Keratinocyte (primary cell): ENCODE measurements around the gene ENOSF1. TPM values are rescaled to one million over a fixed set of nuclear protein-coding genes. Genes with fewer than 3 reads are reported as not detected.

ENCODE experiments used
- DNase-seq: peaks from one replicate; pipeline ENCODE4 v3.0.0-alpha.2; 2011; ENCODE audit warnings: low read depth, missing footprints, low spot score
- FAIRE-seq: peaks from 2 replicates; lab custom pipeline; 2011; peaks lifted over from hg19 to GRCh38; lab: Jason Lieb, UNC
- H2AFZ ChIP-seq: 2 replicates; pipeline ENCODE4 v1.6.0; 2012; ENCODE audit warnings: low read length, control low read depth, inconsistent platforms; ENCODE audit not compliant: control insufficient read depth
- H3K27ac ChIP-seq: 2 replicates; pipeline ENCODE4 v1.5.1; 2011; ENCODE audit warnings: low read length; ENCODE audit not compliant: control insufficient read depth, insufficient read depth
- H3K27me3 ChIP-seq: 3 replicates; pipeline ENCODE4 v1.6.0; 2011; ENCODE audit warnings: low read length; ENCODE audit not compliant: control insufficient read depth, insufficient read depth; ENCODE audit errors: extremely low read depth
- H3K36me3 ChIP-seq, 2 experiments: 2 replicates in 1 of 2; 3 replicates in 1 of 2; pipeline ENCODE4 v1.5.1; 2011; ENCODE audit warnings: low read length in 2 of 2, mild to moderate bottlenecking in 1 of 2; ENCODE audit not compliant: control insufficient read depth in 2 of 2, insufficient read depth in 2 of 2; ENCODE audit errors: extremely low read depth in 1 of 2
- H3K4me1 ChIP-seq: 3 replicates; pipeline ENCODE4 v1.5.1; 2011; ENCODE audit warnings: low read length; ENCODE audit not compliant: control insufficient read depth, insufficient read depth; ENCODE audit errors: extremely low read depth
- H3K4me2 ChIP-seq: 3 replicates; pipeline ENCODE4 v1.6.0; 2011; ENCODE audit warnings: low read depth, low read length; ENCODE audit not compliant: control insufficient read depth, insufficient read depth; ENCODE audit errors: extremely low read depth
- H3K4me3 ChIP-seq, 3 experiments: fragments of 200-600 bp in 1 of 3; sonication (generic) in 1 of 3; 2 replicates in 2 of 3; 3 replicates in 1 of 3; pipeline ENCODE4 v1.5.1; 2011 to 2016; ENCODE audit warnings: low read length in 3 of 3, mild to moderate bottlenecking in 3 of 3, control low read depth in 2 of 3, inconsistent platforms in 1 of 3, low read depth in 1 of 3, mixed read lengths in 1 of 3, mixed run types in 1 of 3, moderate library complexity in 1 of 3; ENCODE audit not compliant: control insufficient read depth in 2 of 3, insufficient read depth in 2 of 3; ENCODE audit errors: extremely low read depth in 1 of 3
- H3K79me2 ChIP-seq: 2 replicates; pipeline ENCODE4 v1.6.0; 2012; ENCODE audit warnings: low read length; ENCODE audit not compliant: control insufficient read depth, insufficient read depth
- H3K9ac ChIP-seq: 3 replicates; pipeline ENCODE4 v1.6.0; 2011; ENCODE audit warnings: low read length; ENCODE audit not compliant: control insufficient read depth, insufficient read depth; ENCODE audit errors: extremely low read depth
- H3K9me1 ChIP-seq: 3 replicates; pipeline ENCODE4 v1.6.0; 2011; ENCODE audit warnings: low read length; ENCODE audit not compliant: control insufficient read depth, insufficient read depth; ENCODE audit errors: extremely low read depth
- H3K9me3 ChIP-seq: 2 replicates; pipeline ENCODE4 v1.5.1; 2012; ENCODE audit warnings: low read depth, low read length; ENCODE audit not compliant: control insufficient read depth
- H4K20me1 ChIP-seq: 3 replicates; pipeline ENCODE4 v1.6.0; 2011; ENCODE audit warnings: low read length; ENCODE audit not compliant: control insufficient read depth, insufficient read depth; ENCODE audit errors: extremely low read depth
- EZH2 ChIP-seq: IDR thresholded peaks from one replicate; pipeline ENCODE4 v1.6.1; 2012; ENCODE audit warnings: inconsistent platforms, mild to moderate bottlenecking, low read length, moderate library complexity
- dilution Hi-C: fragments of 300-500 bp; cut with MboI; formaldehyde crosslinking; loops from one replicate; pipeline ENCODE4 v1.7.0; 2020; ENCODE audit warnings: low sequenced_read_pairs; ENCODE audit not compliant: extremely low pct_ligation_motif_present
- polyA plus RNA-seq, 5 experiments: library from polyadenylated mRNA; depleted of rRNA in 3 of 5; stranded (reverse) in 3 of 5; stranded (forward) in 1 of 5; unstranded in 1 of 5; fragments of >200 nt; gene quantifications; 1 replicate in 1 of 5; 2 replicates in 3 of 5; 3 replicates in 1 of 5; pipeline versions ENCODE4 v1.2.1 to v1.2.3, GENCODE V29; 2011 to 2012; ENCODE audit warnings: missing spikeins in 2 of 5, low read depth in 1 of 5, low replicate concordance in 1 of 5
- TF ChIP-seq, protein P1 (sequence below), 3 experiments: IDR thresholded peaks in 1 of 3; conservative IDR thresholded peaks in 1 of 3; optimal IDR thresholded peaks in 1 of 3; 2 replicates in 2 of 3; 3 replicates in 1 of 3; pipeline versions ENCODE3 to v1.5.1; 2011; ENCODE audit warnings: low read length in 3 of 3, mild to moderate bottlenecking in 3 of 3, moderate library complexity in 2 of 3, control low read depth in 1 of 3, inconsistent platforms in 1 of 3; ENCODE audit not compliant: insufficient read depth in 2 of 3; ENCODE audit errors: extremely low read depth in 1 of 3

The ENOSF1 gene
- polyA plus RNA-seq, 1 donor (not counting 4 experiments of a cell fraction or from before 2014, with no cell fraction given) = 27.6 TPM

DNA sequence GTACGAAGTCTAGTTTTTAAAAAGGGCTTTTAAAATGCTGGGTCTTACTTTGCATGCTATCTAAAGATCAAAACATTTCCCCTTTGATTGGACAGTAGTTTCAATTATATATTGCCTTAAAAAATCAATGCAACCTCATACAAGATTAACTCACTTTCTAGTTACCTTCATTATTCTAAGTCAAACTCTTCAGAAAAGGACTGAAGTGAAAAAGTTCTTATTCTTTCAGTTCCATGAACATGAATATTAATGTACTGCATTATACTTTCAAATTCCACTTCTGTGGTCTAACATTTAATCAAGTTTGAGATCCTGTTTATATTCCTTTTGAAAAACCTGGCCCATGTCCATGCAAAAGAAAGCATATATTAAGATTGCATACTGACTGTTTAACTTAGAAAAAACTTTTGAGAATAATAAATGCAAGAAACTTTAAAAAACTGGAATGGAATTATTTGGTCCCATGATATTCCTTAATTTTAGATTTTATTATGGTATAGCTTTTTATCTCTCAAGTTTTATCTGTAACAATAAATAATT is 11.2 kb upstream of the ENOSF1 start:
- H3K27me3 ChIP-seq = no peaks in the 10 kb centered on the region
- no peaks in the 10 kb centered on the region for H4K20me1 ChIP-seq
- DNase-seq (no peak), FAIRE-seq (no peak)
- H2AFZ ChIP-seq = no peak overlapping the region
- no peaks in the 10 kb centered on the region for H3K9me1 ChIP-seq
- H3K9ac ChIP-seq = no peak overlapping the region
- TF ChIP-seq, protein P1, sequence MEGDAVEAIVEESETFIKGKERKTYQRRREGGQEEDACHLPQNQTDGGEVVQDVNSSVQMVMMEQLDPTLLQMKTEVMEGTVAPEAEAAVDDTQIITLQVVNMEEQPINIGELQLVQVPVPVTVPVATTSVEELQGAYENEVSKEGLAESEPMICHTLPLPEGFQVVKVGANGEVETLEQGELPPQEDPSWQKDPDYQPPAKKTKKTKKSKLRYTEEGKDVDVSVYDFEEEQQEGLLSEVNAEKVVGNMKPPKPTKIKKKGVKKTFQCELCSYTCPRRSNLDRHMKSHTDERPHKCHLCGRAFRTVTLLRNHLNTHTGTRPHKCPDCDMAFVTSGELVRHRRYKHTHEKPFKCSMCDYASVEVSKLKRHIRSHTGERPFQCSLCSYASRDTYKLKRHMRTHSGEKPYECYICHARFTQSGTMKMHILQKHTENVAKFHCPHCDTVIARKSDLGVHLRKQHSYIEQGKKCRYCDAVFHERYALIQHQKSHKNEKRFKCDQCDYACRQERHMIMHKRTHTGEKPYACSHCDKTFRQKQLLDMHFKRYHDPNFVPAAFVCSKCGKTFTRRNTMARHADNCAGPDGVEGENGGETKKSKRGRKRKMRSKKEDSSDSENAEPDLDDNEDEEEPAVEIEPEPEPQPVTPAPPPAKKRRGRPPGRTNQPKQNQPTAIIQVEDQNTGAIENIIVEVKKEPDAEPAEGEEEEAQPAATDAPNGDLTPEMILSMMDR (optimal IDR thresholded peaks at IDR 0.05 in 1 of 3, IDR thresholded peaks at IDR 0.05 in 1 of 3, conservative IDR thresholded peaks at IDR 0.05 in 1 of 3; ENCODE audit: extremely low read depth in 1 of 3, insufficient read depth in 2 of 3, low read length in 3 of 3) = no peak
- TF ChIP-seq EZH2 = no peak
- H3K79me2 ChIP-seq = no peaks in the 10 kb centered on the region
- no peak overlapping the region for H3K27ac ChIP-seq
- dilution Hi-C loops = no loop called here
- H3K9me3 ChIP-seq = no peaks in the 10 kb centered on the region
- H3K4me3 ChIP-seq = no peak overlapping the region
- no peak overlapping the region for H3K4me2 ChIP-seq
- no peaks in the 10 kb centered on the region for H3K4me1 ChIP-seq
- no peaks in the 10 kb centered on the region for H3K36me3 ChIP-seq

DNA sequence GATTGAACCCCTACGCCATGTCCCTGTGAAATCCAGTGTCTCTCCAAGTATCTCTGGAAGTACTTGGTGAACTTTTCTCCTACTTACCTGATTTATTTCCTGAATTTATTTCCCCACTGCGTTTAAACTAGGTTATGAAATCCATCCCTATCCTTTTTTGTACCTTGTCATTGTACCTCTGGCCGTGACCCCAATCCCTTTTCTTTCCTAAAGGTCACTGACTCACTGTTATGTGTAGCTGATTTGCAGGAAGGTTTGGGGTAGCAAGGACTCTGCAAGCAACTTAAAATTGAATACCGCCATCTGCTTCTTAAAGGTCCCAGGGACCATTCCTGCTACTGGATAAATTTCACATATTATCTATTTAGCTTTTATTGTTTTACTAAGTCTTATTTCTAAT is 4.6 kb upstream of the ENOSF1 start:
- peaks cover 7% of the 10 kb centered on the region for H3K4me1 ChIP-seq
- no peak overlapping the region for H3K4me2 ChIP-seq
- H3K27ac ChIP-seq = no peak overlapping the region
- no peaks in the 10 kb centered on the region for H3K27me3 ChIP-seq
- no peaks in the 10 kb centered on the region for H3K9me3 ChIP-seq
- H3K4me3 ChIP-seq = no peak overlapping the region
- FAIRE-seq (no peak), DNase-seq (no peak)
- no peaks in the 10 kb centered on the region for H3K9me1 ChIP-seq
- H3K79me2 ChIP-seq = no peaks in the 10 kb centered on the region
- TF ChIP-seq, protein P1 (optimal IDR thresholded peaks at IDR 0.05 in 1 of 3, IDR thresholded peaks at IDR 0.05 in 1 of 3, conservative IDR thresholded peaks at IDR 0.05 in 1 of 3; ENCODE audit: extremely low read depth in 1 of 3, insufficient read depth in 2 of 3, low read length in 3 of 3) = no peak
- TF ChIP-seq EZH2 = no peak
- H2AFZ ChIP-seq = no peak overlapping the region
- H3K9ac ChIP-seq = no peak overlapping the region
- dilution Hi-C loops = no loop called here
- no peaks in the 10 kb centered on the region for H4K20me1 ChIP-seq
- no peaks in the 10 kb centered on the region for H3K36me3 ChIP-seq
